Upper lobe of left lung (tissue), 6 donors: ENCODE results near the gene GTF2A1L. TPM values are rescaled to one million over a fixed set of nuclear protein-coding genes. Genes with fewer than 3 reads are reported as not detected.
A peak's percentile ranks its signal among the peaks of the same experiment; 100 is the strongest.
"Not testable (repeated sequence)": the region's sequence is repeated elsewhere in the genome, so short reads cannot be mapped to it uniquely, and the experiment has no call there.

Experiments
- ATAC-seq, 2 donors: fragments of 200-7000 bp; cut with Tn5 transposase; one replicate each; pipeline ENCODE4 v1.9.1; 2022; ENCODE audit warnings: mild to moderate bottlenecking in 2 of 2, moderate library complexity in 2 of 2; ENCODE audit not compliant: low FRiP score in 2 of 2
- DNase-seq, 2 donors: peaks; one replicate each; pipeline ENCODE4 v3.0.0-alpha.2; 2019 to 2020
- H3K27ac ChIP-seq, 4 donors: fragments of 200-600 bp; sonication (generic); one replicate each; pipeline ENCODE4 v1.5.1; 2016 to 2019
- H3K27me3 ChIP-seq, 4 donors: fragments of 200-600 bp; sonication (generic); one replicate each; pipeline ENCODE4 v1.5.1; 2017 to 2019
- H3K36me3 ChIP-seq, 4 donors: fragments of 200-600 bp; sonication (generic); one replicate each; pipeline ENCODE4 v1.5.1; 2016 to 2019
- H3K4me1 ChIP-seq, 4 donors: fragments of 200-600 bp; sonication (generic); one replicate each; pipeline ENCODE4 v1.5.1; 2018 to 2019
- H3K4me3 ChIP-seq, 4 donors: fragments of 200-600 bp; sonication (generic); one replicate each; pipeline ENCODE4 v1.5.1; 2017 to 2019; ENCODE audit warnings: mild to moderate bottlenecking in 2 of 4, moderate library complexity in 1 of 4
- H3K9me3 ChIP-seq, 4 donors: fragments of 200-600 bp; sonication (generic); one replicate each; pipeline ENCODE4 v1.5.1; 2018 to 2019
- EP300 ChIP-seq, 4 donors: sonication (generic); formaldehyde crosslinking; IDR thresholded peaks; one replicate each; pipeline ENCODE4 v1.5.1; 2017; ENCODE audit warnings: antibody characterized with exemption in 4 of 4, control low read depth in 2 of 4
- POLR2A ChIP-seq, 4 donors: fragments of 450-650 bp; IDR thresholded peaks; one replicate each; pipeline ENCODE4 v1.5.1; 2016 to 2017; ENCODE audit warnings: antibody characterized with exemption in 4 of 4, mild to moderate bottlenecking in 2 of 4
- POLR2AphosphoS5 ChIP-seq, 2 donors: sonication (generic); formaldehyde crosslinking; IDR thresholded peaks; one replicate each; pipeline ENCODE4 v1.5.1; 2017; ENCODE audit warnings: antibody characterized with exemption in 2 of 2
- WGBS, 2 donors: methylation state at CpG; one replicate each; pipeline ENCODE4 v1.1.5; 2017 to 2018; 5-methylcytosine and 5-hydroxymethylcytosine counted together
- total RNA-seq, 6 donors: library from RNA; depleted of rRNA in 4 of 6; stranded (reverse); fragments of >200 nt in 4 of 6; gene quantifications; one replicate each; pipeline versions ENCODE4 v1.1.0 to v1.2.1, GENCODE V29; 2016 to 2021
- TF ChIP-seq, protein P1 (sequence below), 6 experiments: fragments of 450-650 bp in 4 of 6; fragments of 200-600 bp in 2 of 6; sonication (generic) in 2 of 6; IDR thresholded peaks; one replicate each; pipeline ENCODE4 v1.5.1; 2016 to 2019; ENCODE audit warnings: antibody characterized with exemption in 6 of 6
- donor health status: DM: no; HTN: no; CAD: no; lungs with moderate emphysema.
- donor health status: DM: no; HTN: yes; CAD: no; lungs with severe emphysema.

GTF2A1L gene
- total RNA-seq, 6 donors from 2014 or later: 0.61 to 1.1 (median 0.89) TPM; not detected in 3

DNA sequence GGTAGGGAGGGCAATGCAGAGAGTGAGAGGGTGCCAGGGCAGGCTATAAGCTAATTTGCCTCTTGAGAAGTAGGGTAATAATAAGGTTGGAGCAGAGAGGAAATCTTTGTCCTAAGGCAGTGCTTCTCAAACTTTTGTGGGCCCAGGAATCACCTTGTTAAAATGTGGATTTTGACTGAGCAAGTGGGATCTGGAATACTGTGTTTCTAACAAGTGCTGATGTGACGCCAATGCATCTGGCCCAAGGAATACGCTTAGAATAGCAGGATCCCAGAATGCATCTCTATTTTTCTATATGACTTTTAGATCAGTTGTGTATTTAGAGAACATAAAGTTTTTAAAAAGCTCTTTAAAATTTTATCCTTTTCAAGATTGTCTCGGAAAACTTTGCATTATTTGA is 29.7 kb upstream of the GTF2A1L start:
- ATAC-seq: no peak
- TF ChIP-seq POLR2A (IDR thresholded peaks at IDR 0.05) (no peak), EP300 (IDR thresholded peaks at IDR 0.05) (no peak), POLR2AphosphoS5 (IDR thresholded peaks at IDR 0.05) (no peak)
- TF ChIP-seq, protein P1, sequence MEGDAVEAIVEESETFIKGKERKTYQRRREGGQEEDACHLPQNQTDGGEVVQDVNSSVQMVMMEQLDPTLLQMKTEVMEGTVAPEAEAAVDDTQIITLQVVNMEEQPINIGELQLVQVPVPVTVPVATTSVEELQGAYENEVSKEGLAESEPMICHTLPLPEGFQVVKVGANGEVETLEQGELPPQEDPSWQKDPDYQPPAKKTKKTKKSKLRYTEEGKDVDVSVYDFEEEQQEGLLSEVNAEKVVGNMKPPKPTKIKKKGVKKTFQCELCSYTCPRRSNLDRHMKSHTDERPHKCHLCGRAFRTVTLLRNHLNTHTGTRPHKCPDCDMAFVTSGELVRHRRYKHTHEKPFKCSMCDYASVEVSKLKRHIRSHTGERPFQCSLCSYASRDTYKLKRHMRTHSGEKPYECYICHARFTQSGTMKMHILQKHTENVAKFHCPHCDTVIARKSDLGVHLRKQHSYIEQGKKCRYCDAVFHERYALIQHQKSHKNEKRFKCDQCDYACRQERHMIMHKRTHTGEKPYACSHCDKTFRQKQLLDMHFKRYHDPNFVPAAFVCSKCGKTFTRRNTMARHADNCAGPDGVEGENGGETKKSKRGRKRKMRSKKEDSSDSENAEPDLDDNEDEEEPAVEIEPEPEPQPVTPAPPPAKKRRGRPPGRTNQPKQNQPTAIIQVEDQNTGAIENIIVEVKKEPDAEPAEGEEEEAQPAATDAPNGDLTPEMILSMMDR (IDR thresholded peaks at IDR 0.05): no peak
- WGBS, 2 donors: 94 to 95% methylated on average over 3 of the region's 3 CpGs

DNA sequence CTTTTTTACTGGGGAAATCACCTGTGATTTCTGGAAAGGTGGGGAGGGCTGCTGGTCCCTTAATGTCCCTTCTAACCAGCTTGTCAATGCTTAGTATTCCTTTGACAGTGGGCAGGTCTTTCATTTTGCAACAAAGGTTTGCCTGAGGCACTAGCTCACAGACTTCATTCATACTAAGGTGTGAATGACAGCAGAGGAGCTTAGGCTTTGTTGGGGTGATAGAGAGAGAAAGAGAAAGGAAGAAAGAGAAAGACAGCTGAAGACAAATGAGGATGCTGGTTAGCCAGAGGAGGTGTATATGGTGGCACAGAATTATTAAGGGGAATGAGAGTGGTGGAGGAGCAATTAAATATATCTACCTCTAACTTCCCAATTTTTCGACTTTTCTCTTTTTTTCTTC is 28.9 kb upstream of the GTF2A1L start:
- 39 to 69% methylated on average over 1 of the region's 1 CpG for WGBS, 2 donors
- Histone ChIP-seq H3K4me3 (no peak overlapping the region), H3K4me1 (peaks cover 0 to 3% (median 0%) of the 10 kb centered on the region in 4 donors), H3K27ac (no peak overlapping the region), H3K9me3 (no peaks in the 10 kb centered on the region), H3K36me3 (peaks cover 0 to 3% (median 0%) of the 10 kb centered on the region in 4 donors), H3K27me3 (no peaks in the 10 kb centered on the region)
- TF ChIP-seq POLR2A (IDR thresholded peaks at IDR 0.05) (no peak), EP300 (IDR thresholded peaks at IDR 0.05) (no peak), POLR2AphosphoS5 (IDR thresholded peaks at IDR 0.05) (no peak)
- TF ChIP-seq, protein P1 (IDR thresholded peaks at IDR 0.05): no peak
- ATAC-seq: no peak
- no peak for DNase-seq

More for the DNA sequence above, 29.7 kb upstream of the GTF2A1L start:
- Histone ChIP-seq H3K4me1 (peaks cover 0 to 3% (median 0%) of the 10 kb centered on the region in 4 donors), H3K36me3 (no peaks in the 10 kb centered on the region), H3K4me3 (no peak overlapping the region), H3K27ac (no peak overlapping the region), H3K9me3 (no peaks in the 10 kb centered on the region), H3K27me3 (no peaks in the 10 kb centered on the region)
- no peak for DNase-seq

DNA sequence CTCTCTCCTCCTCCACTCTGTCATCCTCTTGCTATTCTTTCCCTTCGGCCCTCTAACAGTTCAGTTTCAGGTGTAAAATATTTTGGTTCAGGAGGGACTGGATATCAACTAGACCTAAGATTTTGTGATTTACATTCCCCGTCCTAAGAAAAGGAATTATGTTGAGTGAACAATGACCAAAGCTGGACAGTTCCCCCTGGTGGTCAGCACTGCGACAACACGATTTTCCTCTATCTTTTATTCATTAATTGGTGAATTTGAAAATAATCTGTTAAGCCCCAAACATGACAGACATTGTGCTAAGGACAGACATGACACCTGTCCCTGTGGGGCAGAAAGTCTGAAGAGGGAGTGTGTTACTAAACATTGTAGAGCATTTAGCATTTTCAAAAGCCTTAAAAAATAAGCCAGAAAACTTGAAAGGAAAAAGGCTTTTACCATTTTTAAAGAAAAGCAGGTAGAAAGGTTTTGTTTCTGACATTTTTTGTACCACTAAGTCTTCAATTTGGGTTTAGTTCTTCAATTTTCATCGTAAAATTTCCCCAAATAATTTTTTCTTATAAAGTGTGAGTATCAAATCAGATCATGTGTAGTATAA is 28.4 kb upstream of the GTF2A1L start:
- Histone ChIP-seq H3K27me3 (no peaks in the 10 kb centered on the region), H3K36me3 (peaks cover 0 to 6% (median 0%) of the 10 kb centered on the region in 4 donors), H3K27ac (no peak overlapping the region), H3K4me3 (no peak overlapping the region), H3K4me1 (peaks cover 0 to 3% (median 0%) of the 10 kb centered on the region in 4 donors), H3K9me3 (no peaks in the 10 kb centered on the region)
- ATAC-seq (peak in 1 of 2 donors; percentile 57), DNase-seq (no peak)
- WGBS, 2 donors: 25 to 33% methylated on average over 5 of the region's 5 CpGs
- TF ChIP-seq POLR2A (IDR thresholded peaks at IDR 0.05): no peak
- TF ChIP-seq, protein P1 (IDR thresholded peaks at IDR 0.05): peak; percentile 33 to 67 (median 62)

DNA sequence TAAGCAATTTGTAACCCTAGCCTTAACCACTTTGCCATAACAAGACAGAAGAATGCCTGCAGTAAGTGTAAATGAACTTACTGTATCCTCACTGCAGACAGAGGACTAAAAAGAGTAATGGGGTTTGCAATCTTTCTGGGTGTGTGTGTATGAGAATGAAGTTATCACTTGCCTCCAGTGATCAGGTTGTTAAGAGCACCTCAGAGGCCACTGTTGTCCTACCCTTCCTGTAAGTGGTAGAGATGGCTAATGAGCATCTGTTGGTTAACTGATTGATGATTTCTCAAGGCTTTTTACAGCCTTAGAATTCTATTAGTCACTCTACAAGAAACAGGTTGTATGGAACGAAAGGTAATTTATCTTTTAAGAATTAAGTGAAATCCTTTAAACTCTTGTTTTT is 27.6 kb upstream of the GTF2A1L start:
- H3K9me3 ChIP-seq: no peaks in the 10 kb centered on the region
- DNase-seq: no peak
- ATAC-seq: no peak
- WGBS, 2 donors: 82 to 97% methylated on average over 1 of the region's 1 CpG
- H3K27me3 ChIP-seq: no peaks in the 10 kb centered on the region
- no peak overlapping the region for H3K27ac ChIP-seq
- H3K36me3 ChIP-seq: peaks cover 0 to 6% (median 0%) of the 10 kb centered on the region in 4 donors
- TF ChIP-seq EP300 (IDR thresholded peaks at IDR 0.05) (no peak), POLR2AphosphoS5 (IDR thresholded peaks at IDR 0.05) (no peak), POLR2A (IDR thresholded peaks at IDR 0.05) (no peak)
- TF ChIP-seq, protein P1 (IDR thresholded peaks at IDR 0.05): no peak
- no peak overlapping the region for H3K4me3 ChIP-seq
- H3K4me1 ChIP-seq: peaks cover 0 to 3% (median 0%) of the 10 kb centered on the region in 4 donors

DNA sequence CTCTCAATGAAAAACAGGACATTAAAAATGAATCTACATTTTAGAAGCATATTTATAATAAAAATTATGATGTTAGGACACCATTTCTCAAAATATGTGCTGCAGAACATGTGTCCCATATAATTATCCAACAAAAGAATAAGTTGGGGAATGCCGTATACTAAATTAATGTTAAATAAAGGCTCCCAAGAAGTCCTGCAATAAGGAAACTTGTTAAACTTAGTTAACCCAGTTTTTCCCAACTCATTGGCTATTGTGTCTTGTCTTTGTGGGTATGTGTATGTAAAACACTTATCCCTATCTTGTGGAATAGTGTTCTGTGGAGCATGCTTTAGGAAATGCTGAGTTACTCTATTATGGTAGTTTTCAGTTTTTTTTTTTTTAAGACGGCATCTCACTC is 25.6 kb upstream of the GTF2A1L start:
- WGBS, 2 donors: 90 to 91% methylated on average over 2 of the region's 2 CpGs
- H3K36me3 ChIP-seq: peaks cover 0 to 15% (median under 1%) of the 10 kb centered on the region in 4 donors
- ATAC-seq (no peak), DNase-seq (no peak)
- no peak overlapping the region for H3K27ac ChIP-seq
- H3K9me3 ChIP-seq: no peaks in the 10 kb centered on the region
- no peak overlapping the region for H3K4me3 ChIP-seq
- peaks cover 0 to 3% (median 0%) of the 10 kb centered on the region in 4 donors for H3K4me1 ChIP-seq
- no peaks in the 10 kb centered on the region for H3K27me3 ChIP-seq
- TF ChIP-seq, protein P1 (IDR thresholded peaks at IDR 0.05): no peak
- no peak for TF ChIP-seq POLR2A (IDR thresholded peaks at IDR 0.05)

GRCh38 chr2:48596751-48597150 is 20.9 kb upstream of the GTF2A1L start:
- H3K9me3 ChIP-seq: not testable (repeated sequence)

More at GRCh38 chr2:48596751-48597150, 20.9 kb upstream of the GTF2A1L start:
- H3K4me3 ChIP-seq, DNase-seq, H3K27me3 ChIP-seq, H3K4me1 ChIP-seq, ATAC-seq, H3K27ac ChIP-seq: not testable (repeated sequence)
- H3K36me3 ChIP-seq: peaks cover 0 to 25% (median 2%) of the 10 kb centered on the region in 4 donors
- 92 to 99% methylated on average over 7 of the region's 7 CpGs for WGBS, 2 donors
